ENCODE data around the gene C10orf120. TPM values are rescaled to one million over a fixed set of nuclear protein-coding genes. Genes with fewer than 3 reads are reported as not detected.

The C10orf120 gene
- total RNA-seq: not detected in 2 replicates

- DNase-seq (ENCODE audit: low read depth in 2 of 2): peak in 1 of 2 donors; percentile 28
Observed at GRCh38 chr10:122699796-122700455, at the start of gene C10orf120. TSS of gene C10orf120 (minus strand) at chr10:122699846. CDS start at chr10:122699790, 56 bp downstream.

- DNase-seq (ENCODE audit: low read depth in 2 of 2): no peak
Observed at GRCh38 chr10:122748496-122748895, 48.9 kb upstream of the C10orf120 start.

GRCh38 chr10:122746408-122746807 is 46.8 kb upstream of the C10orf120 start:
- no peak for DNase-seq (ENCODE audit: low read depth in 2 of 2)

- DNase-seq (ENCODE audit: low read depth in 2 of 2): no peak
Observed at GRCh38 chr10:122744257-122744656, 44.6 kb upstream of the C10orf120 start.

- peak in 1 of 2 donors; percentile 23 for DNase-seq (ENCODE audit: low read depth in 2 of 2)
Observed at GRCh38 chr10:122740640-122741039, 41.0 kb upstream of the C10orf120 start.

- DNase-seq (ENCODE audit: low read depth in 2 of 2): no peak
Observed at GRCh38 chr10:122738031-122738430, 38.4 kb upstream of the C10orf120 start.

- DNase-seq (ENCODE audit: low read depth in 2 of 2): no peak
Observed at GRCh38 chr10:122733931-122734665, 34.5 kb upstream of the C10orf120 start.

- no peak for DNase-seq (ENCODE audit: low read depth in 2 of 2)
Observed at GRCh38 chr10:122733443-122733842, 33.8 kb upstream of the C10orf120 start.

- DNase-seq (ENCODE audit: low read depth in 2 of 2): no peak
Observed at GRCh38 chr10:122730238-122730637, 30.6 kb upstream of the C10orf120 start.

- DNase-seq (ENCODE audit: low read depth in 2 of 2): no peak
Observed at GRCh38 chr10:122729126-122729525, 29.5 kb upstream of the C10orf120 start.

GRCh38 chr10:122727426-122727825 is 27.8 kb upstream of the C10orf120 start:
- DNase-seq (ENCODE audit: low read depth in 2 of 2): no peak

GRCh38 chr10:122725768-122726167 is 26.1 kb upstream of the C10orf120 start:
- no peak for DNase-seq (ENCODE audit: low read depth in 2 of 2)

- no peak for DNase-seq (ENCODE audit: low read depth in 2 of 2)
Observed at GRCh38 chr10:122725006-122725405, 25.4 kb upstream of the C10orf120 start.

GRCh38 chr10:122721111-122721510 is 21.5 kb upstream of the C10orf120 start:
- no peak for DNase-seq (ENCODE audit: low read depth in 2 of 2)

- DNase-seq (ENCODE audit: low read depth in 2 of 2): no peak
Observed at GRCh38 chr10:122716025-122716424, 16.4 kb upstream of the C10orf120 start.

- no peak for DNase-seq (ENCODE audit: low read depth in 2 of 2)
Observed at GRCh38 chr10:122715576-122715975, 15.9 kb upstream of the C10orf120 start.

GRCh38 chr10:122713091-122713885 is 13.6 kb upstream of the C10orf120 start:
- no peak for DNase-seq (ENCODE audit: low read depth in 2 of 2)

- DNase-seq (ENCODE audit: low read depth in 2 of 2): no peak
Observed at GRCh38 chr10:122710576-122710975, 10.9 kb upstream of the C10orf120 start.

- DNase-seq (ENCODE audit: low read depth in 2 of 2): no peak
Observed at GRCh38 chr10:122709971-122710370, 10.3 kb upstream of the C10orf120 start.

GRCh38 chr10:122707535-122707934 is 7.9 kb upstream of the C10orf120 start:
- DNase-seq (ENCODE audit: low read depth in 2 of 2): peak in 1 of 2 donors; percentile 6

GRCh38 chr10:122706947-122707346 is 7.3 kb upstream of the C10orf120 start:
- no peak for DNase-seq (ENCODE audit: low read depth in 2 of 2)

- DNase-seq (ENCODE audit: low read depth in 2 of 2): no peak
Observed at GRCh38 chr10:122706467-122706866, 6.8 kb upstream of the C10orf120 start.
